Suprapubic skin (tissue), 4 donors: ENCODE data around the gene LRRC38. TPM values are rescaled to one million over a fixed set of nuclear protein-coding genes. Genes with fewer than 3 reads are reported as not detected.

Source experiments
- DNase-seq, 2 donors: peaks; one replicate each; pipeline ENCODE4 v3.0.0-alpha.2; 2019; ENCODE audit warnings: low spot score in 2 of 2
- H3K27ac ChIP-seq: fragments of 200-600 bp; sonication (generic); one replicate; pipeline ENCODE4 v1.5.1; 2019
- H3K27me3 ChIP-seq: fragments of 200-600 bp; sonication (generic); one replicate; pipeline ENCODE4 v1.5.1; 2019
- H3K36me3 ChIP-seq: fragments of 200-600 bp; sonication (generic); one replicate; pipeline ENCODE4 v1.5.1; 2019
- H3K4me1 ChIP-seq: fragments of 200-600 bp; sonication (generic); one replicate; pipeline ENCODE4 v1.5.1; 2019
- H3K4me3 ChIP-seq: fragments of 200-600 bp; sonication (generic); one replicate; pipeline ENCODE4 v1.5.1; 2019; ENCODE audit warnings: mild to moderate bottlenecking
- H3K9me3 ChIP-seq: fragments of 200-600 bp; sonication (generic); one replicate; pipeline ENCODE4 v1.5.1; 2019
- EP300 ChIP-seq: sonication (generic); formaldehyde crosslinking; IDR thresholded peaks from one replicate; pipeline ENCODE4 v1.6.1; 2017; ENCODE audit warnings: antibody characterized with exemption
- POLR2A ChIP-seq, 2 donors: fragments of 450-650 bp; IDR thresholded peaks; one replicate each; pipeline ENCODE4 v1.6.1; 2017; ENCODE audit warnings: antibody characterized with exemption in 2 of 2, mild to moderate bottlenecking in 2 of 2, moderate library complexity in 2 of 2
- POLR2AphosphoS5 ChIP-seq, 3 donors: sonication (generic); formaldehyde crosslinking; IDR thresholded peaks; one replicate each; pipeline ENCODE4 v1.6.1; 2017; ENCODE audit warnings: antibody characterized with exemption in 3 of 3
- WGBS: methylation state at CpG from one replicate; pipeline ENCODE4 v1.1.5; 2018; 5-methylcytosine and 5-hydroxymethylcytosine counted together
- total RNA-seq, 4 donors: library from RNA; depleted of rRNA; stranded (reverse); fragments of >200 nt; gene quantifications; one replicate each; pipeline ENCODE4 v1.1.0, GENCODE V29; 2016
- TF ChIP-seq, protein P1 (sequence below), 2 donors: fragments of 200-600 bp in 1 of 2; fragments of 450-650 bp in 1 of 2; sonication (generic) in 1 of 2; IDR thresholded peaks; one replicate each; pipeline ENCODE4 v1.5.1; 2016 to 2019; ENCODE audit warnings: antibody characterized with exemption in 2 of 2, mild to moderate bottlenecking in 1 of 2, moderate library complexity in 1 of 2

Gene LRRC38
- total RNA-seq, 4 donors from 2014 or later: 0.45 to 6.3 (median 3.1) TPM

DNA sequence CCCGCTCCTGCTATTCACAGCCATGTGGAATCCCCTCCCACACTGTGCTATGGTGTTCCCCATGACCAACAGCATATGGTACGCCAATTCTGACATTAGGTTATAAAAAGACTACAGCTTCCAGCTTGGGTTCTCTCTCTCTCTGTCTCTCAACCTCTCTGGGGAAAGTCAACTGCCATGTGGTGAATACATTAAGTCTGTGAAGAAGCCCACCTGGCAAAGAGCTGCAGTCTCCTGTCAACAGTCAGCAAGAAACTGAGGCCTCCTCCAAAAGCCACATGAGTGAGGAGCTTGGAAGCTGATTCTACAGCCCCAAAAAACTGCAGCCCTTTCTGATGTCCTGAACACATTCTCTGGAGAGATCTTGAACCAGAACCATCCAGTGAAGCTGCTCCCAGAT, 25.0 kb upstream of the LRRC38 start:
- H3K27me3 ChIP-seq: no peaks in the 10 kb centered on the region
- H3K27ac ChIP-seq: no peak overlapping the region
- peaks cover 11% of the 10 kb centered on the region for H3K4me1 ChIP-seq
- 100% methylated on average over 2 of the region's 2 CpGs for WGBS
- TF ChIP-seq EP300: no peak
- TF ChIP-seq, protein P1, sequence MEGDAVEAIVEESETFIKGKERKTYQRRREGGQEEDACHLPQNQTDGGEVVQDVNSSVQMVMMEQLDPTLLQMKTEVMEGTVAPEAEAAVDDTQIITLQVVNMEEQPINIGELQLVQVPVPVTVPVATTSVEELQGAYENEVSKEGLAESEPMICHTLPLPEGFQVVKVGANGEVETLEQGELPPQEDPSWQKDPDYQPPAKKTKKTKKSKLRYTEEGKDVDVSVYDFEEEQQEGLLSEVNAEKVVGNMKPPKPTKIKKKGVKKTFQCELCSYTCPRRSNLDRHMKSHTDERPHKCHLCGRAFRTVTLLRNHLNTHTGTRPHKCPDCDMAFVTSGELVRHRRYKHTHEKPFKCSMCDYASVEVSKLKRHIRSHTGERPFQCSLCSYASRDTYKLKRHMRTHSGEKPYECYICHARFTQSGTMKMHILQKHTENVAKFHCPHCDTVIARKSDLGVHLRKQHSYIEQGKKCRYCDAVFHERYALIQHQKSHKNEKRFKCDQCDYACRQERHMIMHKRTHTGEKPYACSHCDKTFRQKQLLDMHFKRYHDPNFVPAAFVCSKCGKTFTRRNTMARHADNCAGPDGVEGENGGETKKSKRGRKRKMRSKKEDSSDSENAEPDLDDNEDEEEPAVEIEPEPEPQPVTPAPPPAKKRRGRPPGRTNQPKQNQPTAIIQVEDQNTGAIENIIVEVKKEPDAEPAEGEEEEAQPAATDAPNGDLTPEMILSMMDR (IDR thresholded peaks at IDR 0.05): no peak
- TF ChIP-seq POLR2AphosphoS5 (IDR thresholded peaks at IDR 0.05): no peak
- TF ChIP-seq POLR2A (IDR thresholded peaks at IDR 0.05): no peak
- H3K4me3 ChIP-seq: no peak overlapping the region
- no peaks in the 10 kb centered on the region for H3K36me3 ChIP-seq
- H3K9me3 ChIP-seq: no peaks in the 10 kb centered on the region
- DNase-seq: no peak

DNA sequence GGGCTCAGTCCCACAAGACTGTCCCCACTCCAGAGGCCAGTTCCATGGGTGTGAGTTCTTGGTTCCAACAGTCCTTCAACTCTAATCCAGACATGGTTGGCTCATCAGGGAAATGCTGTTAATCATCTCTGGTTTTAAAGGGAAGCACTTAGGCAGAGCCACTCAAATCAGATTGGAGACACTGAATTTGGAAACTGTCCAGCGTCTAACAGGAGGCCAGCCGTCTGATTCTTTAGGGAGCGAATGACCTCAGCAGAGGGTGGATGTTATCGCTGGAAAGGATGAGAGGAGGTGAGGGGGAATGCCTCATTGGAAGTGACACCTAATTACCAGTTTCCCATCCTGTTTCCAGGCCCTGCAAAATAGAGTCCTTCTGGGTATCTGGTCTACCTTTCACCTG, 22.8 kb upstream of the LRRC38 start:
- H3K27me3 ChIP-seq: no peaks in the 10 kb centered on the region
- DNase-seq: no peak
- H3K27ac ChIP-seq: no peak overlapping the region
- H3K36me3 ChIP-seq: no peaks in the 10 kb centered on the region
- 82% methylated on average over 4 of the region's 4 CpGs for WGBS
- TF ChIP-seq, protein P1 (IDR thresholded peaks at IDR 0.05): no peak
- TF ChIP-seq POLR2AphosphoS5 (IDR thresholded peaks at IDR 0.05) (no peak), POLR2A (IDR thresholded peaks at IDR 0.05) (no peak), EP300 (no peak)
- peaks cover 7% of the 10 kb centered on the region for H3K4me1 ChIP-seq
- H3K9me3 ChIP-seq: no peaks in the 10 kb centered on the region
- no peak overlapping the region for H3K4me3 ChIP-seq

DNA sequence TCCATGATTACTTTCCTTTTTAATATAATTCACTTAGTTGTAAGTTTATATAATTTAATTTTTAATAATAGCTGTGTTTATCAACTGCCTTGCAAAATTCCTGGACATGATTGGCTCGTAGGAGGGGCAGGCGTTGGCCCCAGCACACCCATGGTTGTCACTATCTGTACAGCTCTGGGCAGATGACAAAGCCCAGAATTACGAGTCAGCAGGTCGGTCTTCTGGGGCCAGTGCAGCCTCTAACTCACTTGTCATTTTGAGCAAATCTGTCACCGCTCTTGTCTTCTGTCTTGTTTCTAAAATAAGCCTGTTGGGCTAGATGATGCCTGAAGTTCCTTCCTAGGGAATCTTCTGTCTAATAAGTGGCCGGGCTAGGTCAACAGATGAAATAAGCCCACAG, 21.4 kb upstream of the LRRC38 start:
- no peaks in the 10 kb centered on the region for H3K36me3 ChIP-seq
- no peak overlapping the region for H3K27ac ChIP-seq
- no peak overlapping the region for H3K4me3 ChIP-seq
- no peaks in the 10 kb centered on the region for H3K9me3 ChIP-seq
- TF ChIP-seq, protein P1 (IDR thresholded peaks at IDR 0.05): no peak
- TF ChIP-seq EP300 (no peak), POLR2AphosphoS5 (IDR thresholded peaks at IDR 0.05) (no peak), POLR2A (IDR thresholded peaks at IDR 0.05) (no peak)
- DNase-seq: no peak
- no peaks in the 10 kb centered on the region for H3K4me1 ChIP-seq
- H3K27me3 ChIP-seq: no peaks in the 10 kb centered on the region
- WGBS: 91% methylated on average over 6 of the region's 6 CpGs

DNA sequence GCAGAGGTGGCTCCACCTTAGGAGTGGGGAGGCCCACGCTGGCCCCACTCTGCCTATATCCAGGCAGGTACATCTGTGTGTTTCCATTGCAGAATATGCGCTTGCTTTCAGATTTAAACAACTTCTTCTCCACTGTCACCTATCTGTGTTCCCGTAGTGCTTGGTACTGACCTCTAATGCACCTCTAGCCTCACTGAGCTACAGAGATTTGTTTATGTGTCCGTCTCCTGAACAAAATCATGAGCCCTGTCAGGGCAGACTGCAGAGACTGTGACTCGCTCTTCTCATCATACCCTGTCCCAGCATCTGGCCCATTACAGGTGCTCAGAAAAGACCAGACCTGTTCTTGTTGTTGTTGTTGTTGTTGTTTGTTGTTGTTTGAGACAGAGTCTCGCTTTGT, 14.5 kb upstream of the LRRC38 start:
- no peak for DNase-seq
- H3K4me1 ChIP-seq: no peaks in the 10 kb centered on the region
- WGBS: 87% methylated on average over 6 of the region's 6 CpGs
- H3K27me3 ChIP-seq: peaks cover 4% of the 10 kb centered on the region
- H3K27ac ChIP-seq: no peak overlapping the region
- no peak for TF ChIP-seq POLR2AphosphoS5 (IDR thresholded peaks at IDR 0.05)
- TF ChIP-seq, protein P1 (IDR thresholded peaks at IDR 0.05): no peak
- TF ChIP-seq EP300: no peak
- H3K4me3 ChIP-seq: no peak overlapping the region
- H3K9me3 ChIP-seq: no peaks in the 10 kb centered on the region
- H3K36me3 ChIP-seq: no peaks in the 10 kb centered on the region

DNA sequence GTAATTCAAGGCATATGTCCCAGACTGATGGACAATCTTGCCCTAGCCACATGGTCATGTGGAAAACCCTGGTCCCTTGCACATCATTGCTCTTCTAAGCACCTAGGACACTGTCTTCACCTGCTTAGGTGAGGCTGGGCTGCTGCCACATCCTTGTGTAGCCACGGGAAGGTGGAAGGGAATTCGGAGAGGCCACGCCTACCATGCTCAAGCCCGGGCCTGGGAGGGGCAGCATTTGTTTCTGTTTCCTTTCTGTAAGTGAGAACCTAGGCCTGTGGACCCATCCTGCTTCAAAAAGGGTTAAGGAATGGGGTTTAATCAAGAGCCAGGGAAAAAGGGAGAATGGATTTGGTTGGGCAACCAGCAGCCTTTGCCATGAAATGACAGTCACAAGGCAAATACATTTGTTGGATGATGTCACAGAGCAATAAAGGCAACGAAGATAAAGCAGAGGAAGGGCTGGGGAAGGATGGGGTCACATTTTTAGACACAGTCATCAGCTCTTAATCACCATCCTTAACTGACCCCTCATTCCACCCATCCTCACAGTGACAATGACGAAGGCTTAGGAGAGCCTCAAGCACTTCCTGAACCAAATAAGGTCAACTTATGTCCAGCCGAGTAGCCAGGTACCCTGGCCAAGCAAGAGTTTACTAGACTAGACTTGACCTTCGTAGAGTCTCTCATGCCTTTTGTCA, 10.1 kb upstream of the LRRC38 start:
- TF ChIP-seq EP300: no peak
- no peak for TF ChIP-seq POLR2A (IDR thresholded peaks at IDR 0.05)
- TF ChIP-seq POLR2AphosphoS5 (IDR thresholded peaks at IDR 0.05): no peak
- TF ChIP-seq, protein P1 (IDR thresholded peaks at IDR 0.05): no peak
- Histone ChIP-seq H3K27me3 (peaks cover 14% of the 10 kb centered on the region), H3K9me3 (no peaks in the 10 kb centered on the region), H3K27ac (no peak overlapping the region), H3K4me3 (no peak overlapping the region), H3K36me3 (no peaks in the 10 kb centered on the region), H3K4me1 (no peaks in the 10 kb centered on the region)
- WGBS: 52% methylated on average over 8 of the region's 8 CpGs
- no peak for DNase-seq
